GM23248 (cell line): ENCODE measurements around the gene ZNF787.

Experiments used
- EZH2 ChIP-seq: fragments of 200-600 bp; sonication (generic); IDR thresholded peaks from 2 replicates; pipeline ENCODE4 v1.6.1; 2018; ENCODE audit warnings: antibody characterized with exemption, mild to moderate bottlenecking; ENCODE audit not compliant: insufficient read depth, poor library complexity, severe bottlenecking
- EZH2phosphoT487 ChIP-seq: fragments of 200-600 bp; sonication (generic); IDR thresholded peaks from 2 replicates; pipeline ENCODE4 v1.6.1; 2018; ENCODE audit warnings: antibody characterized with exemption, moderate library complexity, mild to moderate bottlenecking, low read depth; ENCODE audit not compliant: insufficient read depth

DNA sequence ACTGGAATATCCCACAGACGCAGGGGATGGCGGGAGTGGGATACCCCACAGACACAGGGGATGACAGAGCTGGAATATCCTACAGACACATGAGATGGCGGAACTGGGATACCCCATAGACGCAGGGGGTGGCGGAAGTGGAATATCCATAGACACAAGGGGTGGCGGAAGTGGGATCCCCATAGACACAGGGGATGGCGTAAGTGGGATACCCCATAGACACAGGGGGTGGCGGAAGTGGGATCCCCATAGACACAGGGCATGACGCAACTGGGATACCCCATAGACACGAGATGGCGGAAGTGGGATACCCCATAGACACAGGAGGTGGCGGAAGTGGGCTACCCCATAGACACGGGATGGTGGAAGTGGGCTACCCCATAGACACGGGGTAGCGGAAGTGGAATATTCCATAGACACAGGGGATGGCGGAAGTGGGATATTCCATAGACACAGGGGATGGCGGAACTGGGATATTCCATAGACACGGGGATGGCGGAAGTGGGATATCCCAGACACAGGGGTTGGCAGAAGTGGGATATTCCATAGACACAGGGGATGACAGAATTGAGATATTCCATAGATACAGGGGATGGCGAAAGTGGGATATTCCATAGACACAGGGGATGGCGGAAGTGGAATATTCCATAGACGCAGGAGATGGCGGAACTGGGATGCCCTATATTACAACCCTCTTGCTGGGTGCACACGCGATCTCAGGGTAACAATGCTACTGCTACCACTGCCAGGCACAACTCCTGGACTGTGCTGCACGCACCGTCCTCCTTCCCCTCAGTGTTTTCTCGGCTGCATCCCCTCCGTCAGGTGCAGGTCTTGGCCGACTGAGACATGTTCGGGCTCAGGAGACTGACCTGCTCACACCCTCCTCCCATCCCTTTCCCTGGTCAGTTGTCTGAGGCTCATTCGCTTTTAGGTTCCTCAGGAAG, 28.1 kb downstream of the ZNF787 start:
- TF ChIP-seq EZH2 (no peak), EZH2phosphoT487 (no peak)
